ENCODE measurements around the gene UBE3D.
"Not testable (repeated sequence)": the region's sequence is repeated elsewhere in the genome, so short reads cannot be mapped to it uniquely, and the experiment has no call there.

Gene UBE3D

DNA sequence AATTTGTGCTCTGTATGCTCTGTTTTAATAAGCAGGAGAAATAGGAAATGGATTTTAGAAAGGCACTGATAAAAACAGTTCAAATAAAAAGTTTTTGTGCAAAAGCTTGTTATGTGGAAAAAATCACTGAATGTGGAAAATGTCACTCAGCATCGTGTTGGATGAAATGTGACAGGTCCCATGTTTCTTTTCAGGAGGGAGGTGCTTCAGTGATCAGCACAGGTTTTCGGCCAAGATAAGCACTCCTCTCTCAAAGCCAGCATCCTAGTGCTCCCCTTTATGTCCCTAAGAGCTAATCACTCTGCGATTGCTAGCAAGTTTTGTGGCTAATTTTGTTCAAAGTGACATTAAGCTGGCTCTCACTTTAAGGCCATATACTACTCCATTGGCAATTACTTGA is 12.0 kb downstream of the UBE3D start:
- DNase-seq (ENCODE audit: low spot score), result no peak

DNA sequence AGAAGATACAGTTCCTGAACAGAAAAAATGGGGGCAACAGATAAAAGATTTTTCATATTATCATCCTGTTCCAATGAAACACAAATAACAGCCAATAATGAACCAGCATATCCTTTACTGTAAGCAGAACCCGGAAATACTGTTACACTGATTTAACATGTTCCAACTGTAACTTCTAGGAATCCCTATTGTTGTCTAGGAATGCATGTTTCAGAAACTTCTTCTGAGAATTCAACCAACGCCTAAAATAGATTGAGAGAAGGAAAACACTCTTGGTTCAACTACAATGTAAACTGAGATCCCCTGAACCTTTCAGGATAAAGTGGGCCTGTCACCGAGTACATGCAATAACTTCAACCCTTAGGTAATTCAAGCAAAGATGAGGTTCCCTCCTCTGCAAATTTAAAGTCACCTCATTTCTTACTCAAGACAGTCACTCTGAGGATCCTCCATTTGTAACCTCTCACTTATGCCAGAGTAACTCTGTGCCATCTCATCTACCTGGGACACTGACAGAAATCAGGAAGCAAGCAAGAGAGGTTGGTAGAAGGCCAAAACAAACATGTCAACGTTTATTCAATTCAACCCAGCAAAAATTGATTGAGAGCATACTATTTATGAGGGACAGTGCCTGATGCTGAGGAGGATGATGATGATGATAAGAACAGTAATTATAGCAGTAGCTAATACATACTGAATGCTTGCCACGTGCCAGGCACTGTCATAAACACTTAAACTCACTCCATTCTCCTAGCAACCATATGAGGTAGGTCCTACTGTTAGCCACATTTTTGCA is 14.1 kb downstream of the UBE3D start:
- DNase-seq (ENCODE audit: low spot score), result no peak

DNA sequence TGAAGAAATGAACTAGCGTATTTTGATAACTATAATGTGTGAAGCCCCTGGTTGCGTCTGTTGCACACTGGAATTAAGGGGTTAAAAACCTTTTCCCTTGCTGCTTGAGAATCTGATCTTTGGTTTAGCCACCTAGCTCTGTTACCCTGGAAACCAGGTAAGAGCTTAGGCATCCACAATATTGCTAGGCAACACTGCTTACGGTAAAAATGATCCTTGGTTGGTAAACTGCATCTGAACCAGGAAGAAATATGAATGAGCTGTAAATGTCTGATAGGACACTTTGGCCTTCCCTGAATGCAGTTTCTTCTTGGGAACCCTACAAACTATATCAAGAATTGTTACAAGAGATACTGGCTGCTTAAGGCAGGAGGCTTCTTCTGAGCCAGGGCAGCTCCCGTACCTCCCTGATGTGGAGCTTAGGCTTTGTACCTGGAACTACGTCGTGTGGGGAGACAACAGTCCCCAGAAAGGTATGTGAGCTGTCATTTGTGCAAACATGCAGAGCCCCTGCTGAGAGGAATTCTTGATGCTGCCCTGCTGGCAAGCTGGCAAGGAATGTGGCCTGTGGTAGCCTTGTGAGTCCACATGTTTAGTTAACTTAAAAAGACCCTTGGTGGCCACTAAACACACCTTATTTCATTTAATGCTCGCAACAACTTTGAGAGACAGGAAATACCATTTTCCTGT is 18.4 kb downstream of the UBE3D start:
- no peak for DNase-seq (ENCODE audit: low spot score)

DNA sequence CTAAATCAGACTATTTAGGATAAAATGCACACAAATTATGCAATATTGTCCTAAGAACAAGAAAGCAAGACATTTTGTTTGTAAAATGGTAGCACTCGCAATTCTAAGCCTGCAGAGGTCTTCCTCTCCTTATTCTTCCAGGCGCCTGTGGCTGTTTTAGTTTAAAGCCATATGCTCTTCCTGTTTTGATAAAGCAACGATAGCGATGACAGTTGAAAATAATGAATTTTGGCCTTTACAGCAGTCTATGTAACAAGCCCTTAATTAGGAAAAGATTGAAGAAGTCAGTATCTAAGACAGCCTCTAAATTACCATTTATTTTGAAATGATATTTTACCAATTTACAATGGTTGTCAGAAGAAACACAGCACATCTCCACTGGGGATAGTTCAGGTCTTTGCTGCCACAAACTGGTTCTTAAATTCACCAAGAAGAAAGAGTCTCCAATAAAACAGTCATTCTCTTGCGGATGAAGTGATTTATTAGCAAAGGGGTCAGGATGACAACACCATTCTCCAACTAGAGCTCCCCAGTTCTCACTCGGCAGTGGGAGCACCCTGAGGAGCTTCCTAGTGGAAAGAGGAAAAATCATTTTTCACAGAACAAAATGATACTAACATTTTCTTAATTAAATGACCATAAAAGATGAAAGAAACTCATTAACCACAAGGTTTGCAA is 21.4 kb downstream of the UBE3D start:
- DNase-seq (ENCODE audit: low spot score), result no peak

DNA sequence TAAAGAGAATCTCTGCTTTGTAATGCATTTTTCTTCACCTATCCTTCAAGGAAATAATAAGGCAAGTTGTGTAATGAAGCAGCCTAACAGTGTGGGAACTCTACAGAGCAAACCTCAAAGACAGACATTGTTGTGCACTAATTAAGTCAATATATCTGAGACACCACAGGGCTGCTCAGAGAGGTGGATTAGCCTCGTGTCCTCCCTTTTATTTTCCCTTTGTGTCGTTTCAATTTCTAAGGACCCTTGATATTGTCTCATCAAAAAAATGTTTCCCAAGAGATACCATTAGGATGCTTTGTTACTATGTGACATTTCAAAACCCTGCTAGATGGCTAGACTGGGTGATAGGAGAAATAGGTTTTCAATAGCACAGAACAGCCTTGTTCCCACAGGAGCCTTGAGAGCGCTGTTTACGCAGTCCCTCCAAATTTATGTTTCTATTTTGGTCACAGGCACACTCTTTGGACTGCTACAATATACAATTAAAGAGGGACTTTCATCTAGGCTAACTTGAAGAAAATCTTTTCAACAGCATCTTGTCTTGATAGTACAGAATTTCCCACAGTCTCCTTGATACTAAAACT is 23.1 kb downstream of the UBE3D start:
- DNase-seq (ENCODE audit: low spot score), result no peak

DNA sequence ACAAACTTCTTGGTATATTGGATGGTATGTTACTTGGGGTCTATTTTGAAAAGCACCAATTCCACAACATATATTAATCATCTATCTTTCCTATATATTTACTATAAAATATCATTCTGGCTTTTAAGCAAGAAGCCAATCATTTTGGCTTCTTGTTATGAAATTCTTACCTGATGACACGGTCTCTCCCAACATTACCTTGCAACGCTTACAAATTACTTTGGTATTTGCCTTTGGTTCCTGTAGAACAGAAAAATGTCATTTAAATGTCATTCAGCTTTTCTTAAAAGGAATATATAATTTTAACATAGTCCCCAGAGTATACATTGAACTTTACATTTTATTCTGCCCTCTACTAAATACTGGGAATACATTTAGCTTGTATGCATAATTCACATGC is 27.4 kb downstream of the UBE3D start:
- DNase-seq (ENCODE audit: low spot score), result no peak

DNA sequence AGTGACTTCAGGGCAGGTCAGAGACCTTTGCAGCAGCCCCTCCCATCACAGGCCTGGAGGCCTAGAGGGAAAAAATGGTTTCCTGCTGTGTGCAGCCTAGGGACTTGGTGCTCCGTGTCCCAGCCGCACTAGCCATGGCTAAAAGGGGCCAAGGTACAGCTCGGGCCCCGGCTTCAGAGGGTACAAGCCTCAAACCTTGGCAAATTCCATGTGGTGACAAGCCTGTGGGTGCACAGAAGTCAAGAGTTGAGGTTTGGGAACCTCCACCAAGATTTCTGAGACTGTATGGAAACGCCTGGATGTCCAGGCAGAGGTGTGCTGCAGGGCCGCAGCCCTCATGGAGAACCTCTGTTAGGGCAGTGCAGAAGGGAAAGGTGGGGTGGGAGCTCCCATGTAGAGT is 34.0 kb downstream of the UBE3D start:
- DNase-seq (ENCODE audit: low spot score), result no peak

DNA sequence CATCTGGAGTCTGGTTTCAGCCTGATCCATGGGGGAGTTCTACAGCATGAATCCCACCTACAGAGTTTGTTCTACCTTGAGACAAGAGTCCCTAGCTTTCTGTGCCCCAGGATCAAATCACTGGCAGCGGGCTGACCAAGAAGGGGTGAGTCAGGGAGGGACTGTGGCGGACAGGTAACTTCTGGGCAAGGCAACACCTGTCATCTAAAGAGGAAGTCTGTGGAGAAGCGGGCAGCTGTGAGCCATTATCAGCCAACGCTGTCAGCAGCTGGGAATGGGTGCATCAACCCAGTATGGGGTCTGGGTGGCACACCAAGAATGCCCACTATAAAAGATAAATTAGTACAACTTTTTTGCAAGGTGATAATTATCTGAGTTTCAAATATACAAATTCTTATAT is 45.9 kb downstream of the UBE3D start:
- DNase-seq (ENCODE audit: low spot score), result no peak

DNA sequence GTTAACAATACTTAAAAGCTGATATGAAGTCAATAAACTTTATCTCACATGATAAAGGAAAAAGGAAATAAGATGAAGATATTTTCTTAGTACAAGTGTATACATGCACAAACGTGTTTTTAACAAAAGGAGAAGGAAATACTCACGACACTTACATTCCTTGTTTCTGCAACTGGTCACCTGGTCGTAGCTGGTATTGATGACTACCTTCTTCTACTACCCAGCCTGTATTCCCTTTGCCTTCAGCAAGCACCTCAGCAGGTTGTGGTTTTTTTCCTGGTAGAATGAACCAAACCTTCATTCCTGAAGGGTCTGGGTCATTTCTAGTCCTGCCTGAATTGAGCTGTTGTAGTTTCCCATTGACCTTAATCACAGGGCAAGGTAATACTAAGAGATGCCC is 54.5 kb downstream of the UBE3D start:
- DNase-seq (ENCODE audit: low spot score), result not testable (repeated sequence)

DNA sequence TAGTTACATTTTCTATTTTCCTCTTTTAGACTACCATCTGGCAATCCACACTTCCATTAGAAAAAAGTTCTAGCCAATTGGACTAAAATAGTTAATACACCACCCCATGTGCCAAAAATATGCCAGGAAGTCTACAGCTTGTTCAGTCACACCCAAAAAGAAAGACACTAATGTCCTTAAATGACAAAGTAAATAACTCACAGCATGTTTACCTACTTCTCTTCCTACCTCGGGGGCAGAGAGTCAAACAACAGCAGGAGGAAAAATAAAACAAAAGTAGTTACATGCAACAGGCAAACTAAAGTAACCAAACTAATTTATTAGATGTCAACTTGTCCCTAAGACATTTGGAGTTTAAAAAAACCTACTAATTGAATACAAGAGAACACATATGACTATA is 57.0 kb downstream of the UBE3D start:
- no peak for DNase-seq (ENCODE audit: low spot score)

DNA sequence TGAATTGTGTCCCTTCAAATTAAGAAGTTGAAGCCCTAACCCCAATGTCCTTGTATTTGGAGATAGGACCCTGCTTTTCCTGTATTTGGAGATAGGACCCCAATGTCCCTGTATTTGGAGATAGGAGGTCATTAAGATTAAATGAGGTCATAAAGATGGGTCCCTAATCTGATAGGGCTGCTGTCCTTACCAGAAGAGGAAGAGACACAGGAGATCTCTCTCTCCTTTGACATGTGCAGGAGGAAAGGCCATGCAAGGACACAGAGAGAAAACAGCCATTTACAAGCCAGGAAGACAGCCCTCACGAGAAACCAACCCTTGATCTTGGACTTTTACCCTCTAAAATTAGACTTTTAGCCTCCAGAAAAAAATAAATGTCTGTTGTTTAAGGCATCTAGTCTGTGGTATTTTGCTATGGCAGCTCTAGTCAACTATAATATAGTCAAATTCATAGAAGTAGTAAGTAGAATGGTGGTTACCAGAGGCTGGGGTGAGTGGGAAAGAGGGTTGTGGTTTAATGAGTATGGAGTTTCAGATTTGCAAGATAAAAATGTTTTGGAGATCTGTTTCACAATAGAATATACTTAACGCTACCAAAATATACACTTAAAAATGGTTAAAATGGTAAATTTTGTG is 59.3 kb downstream of the UBE3D start:
- no peak for DNase-seq (ENCODE audit: low spot score)

DNA sequence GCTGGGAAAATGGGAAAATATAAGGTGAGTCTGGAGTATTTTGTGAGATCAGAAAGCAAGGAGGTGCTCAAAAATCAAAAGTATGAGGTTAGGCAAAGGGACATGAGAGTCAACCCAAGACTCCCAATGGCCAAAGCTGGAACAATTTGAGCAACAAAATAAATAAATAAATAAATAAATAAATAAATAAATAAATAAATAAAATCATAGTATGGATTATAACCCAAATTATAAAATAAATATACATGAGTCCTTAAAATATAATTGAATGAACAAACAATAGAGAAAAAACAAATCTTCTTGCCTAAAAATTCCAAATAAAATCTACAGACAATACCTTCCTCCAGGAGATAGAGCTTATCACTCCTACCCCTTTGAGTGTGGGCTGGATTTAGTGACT is 69.5 kb downstream of the UBE3D start:
- DNase-seq (ENCODE audit: low spot score), result no peak

DNA sequence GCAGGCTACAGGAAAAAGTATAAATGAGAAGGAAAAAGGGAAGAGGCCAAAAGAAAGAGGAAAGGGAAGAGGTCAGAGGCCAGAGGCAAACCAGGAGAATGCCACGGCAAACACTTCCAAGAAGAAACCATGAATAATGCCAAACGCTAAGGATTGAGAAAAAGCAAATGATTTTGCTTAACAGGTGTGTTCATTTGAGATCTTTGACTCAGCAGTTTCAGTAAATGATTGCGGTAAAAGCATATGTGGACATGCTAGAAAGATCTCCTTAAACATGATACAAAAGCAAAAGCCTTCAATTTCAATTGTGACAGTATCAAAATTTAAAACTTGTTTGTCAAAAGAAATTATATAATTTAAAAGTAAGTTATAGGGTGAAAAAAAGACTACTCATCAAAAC is 70.6 kb downstream of the UBE3D start:
- DNase-seq (ENCODE audit: low spot score), result no peak

DNA sequence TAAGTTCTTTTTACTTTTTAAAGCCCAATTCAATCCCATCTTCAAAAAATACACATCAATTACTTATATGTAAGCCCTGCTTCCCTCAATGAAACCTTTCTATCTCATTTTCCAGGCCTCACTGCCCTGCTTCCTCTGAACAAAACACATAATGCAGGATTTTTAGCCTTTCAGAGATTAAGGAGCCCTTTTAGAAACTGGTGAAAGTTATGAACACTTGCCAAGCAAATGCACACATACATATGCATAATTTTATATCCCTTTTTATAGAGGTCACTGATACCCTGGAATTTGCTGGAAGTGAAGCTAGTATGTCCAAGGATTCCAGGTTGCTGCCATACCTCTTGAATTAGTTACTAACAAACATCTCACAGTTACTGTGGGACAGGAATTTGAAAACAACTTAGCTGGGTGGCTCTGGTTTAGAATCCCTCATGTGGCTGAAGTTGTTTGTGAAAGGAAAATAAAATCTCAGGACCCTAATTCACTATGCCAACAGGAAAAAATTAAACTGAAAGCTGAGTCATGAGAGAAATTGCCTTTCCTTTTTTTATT is 75.8 kb downstream of the UBE3D start:
- no peak for DNase-seq (ENCODE audit: low spot score)

DNA sequence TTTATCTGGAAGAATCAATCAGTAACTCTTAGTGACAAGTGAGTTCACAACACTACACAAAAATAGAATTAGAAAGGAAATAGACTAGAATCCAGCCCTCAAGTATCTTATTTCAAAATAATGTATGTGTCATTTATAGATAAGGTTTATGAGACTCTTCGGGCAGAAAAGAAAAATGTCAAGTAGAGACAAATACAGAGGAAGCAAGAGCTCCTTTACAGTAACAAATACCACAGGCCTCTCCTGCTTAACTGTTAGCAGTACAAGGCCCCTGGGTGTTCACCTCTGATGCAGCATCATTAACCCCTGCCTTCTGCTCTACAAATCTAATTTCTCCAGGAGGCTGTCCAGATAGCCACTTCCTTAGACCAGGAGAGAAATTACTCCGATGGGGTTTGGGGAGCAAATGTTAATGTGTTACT is 76.7 kb downstream of the UBE3D start:
- no peak for DNase-seq (ENCODE audit: low spot score)

DNA sequence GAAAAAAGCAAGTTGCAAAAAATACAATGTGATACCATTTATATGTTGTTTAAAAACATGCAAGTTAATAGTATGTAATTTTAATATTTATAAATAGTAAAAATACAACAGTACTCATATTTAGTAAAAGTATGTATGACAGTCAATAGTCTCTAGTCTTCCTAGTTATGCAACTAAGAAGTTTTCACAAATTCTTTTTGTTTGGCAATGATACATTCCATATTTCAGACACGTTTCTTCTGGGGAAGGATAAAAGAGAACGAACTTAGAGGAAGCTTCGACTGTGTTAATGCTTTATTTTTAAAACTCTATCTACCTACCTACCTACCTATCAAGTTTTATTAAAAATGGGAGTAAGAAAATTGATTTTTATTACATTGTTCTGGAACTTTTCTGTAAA is 77.7 kb downstream of the UBE3D start:
- no peak for DNase-seq (ENCODE audit: low spot score)

DNA sequence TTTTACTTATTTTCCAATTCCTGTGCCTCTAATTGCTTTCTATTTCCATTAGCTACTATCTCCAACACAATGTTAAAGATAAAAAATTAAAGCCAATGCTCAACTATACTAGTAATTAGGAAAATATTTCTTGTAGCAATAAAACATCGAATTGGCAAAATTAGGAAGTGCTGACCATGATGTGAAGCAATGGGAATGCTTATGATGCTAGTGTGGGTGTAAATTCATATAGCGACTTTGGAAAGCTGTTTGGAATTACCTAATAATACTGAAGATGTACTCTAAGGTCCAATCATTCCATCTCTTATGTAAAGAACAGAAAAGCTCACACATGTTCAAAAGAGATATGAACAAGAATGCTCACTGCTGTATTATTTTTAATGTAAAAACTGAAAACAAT is 78.2 kb downstream of the UBE3D start:
- DNase-seq (ENCODE audit: low spot score), result no peak

DNA sequence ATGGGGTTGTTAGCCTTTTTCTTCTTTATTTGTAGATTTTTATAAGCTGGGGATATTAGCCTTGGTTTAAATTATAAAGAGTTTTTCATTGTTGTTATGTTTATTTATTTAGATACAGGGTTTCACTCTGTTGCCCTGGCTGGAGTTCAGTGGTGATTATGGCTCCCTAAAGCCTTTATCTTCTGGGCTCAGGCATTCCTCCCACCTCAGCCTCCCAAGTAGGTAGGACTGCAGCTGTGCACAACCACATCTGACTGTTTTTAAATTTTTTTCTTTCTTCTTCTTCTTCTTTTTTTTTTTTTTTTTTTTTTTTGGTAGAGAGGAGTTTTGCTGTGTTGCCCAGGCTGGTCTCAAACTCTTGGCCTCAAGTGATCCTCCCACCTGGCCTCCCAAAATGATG is 80.9 kb downstream of the UBE3D start:
- DNase-seq (ENCODE audit: low spot score), result no peak

DNA sequence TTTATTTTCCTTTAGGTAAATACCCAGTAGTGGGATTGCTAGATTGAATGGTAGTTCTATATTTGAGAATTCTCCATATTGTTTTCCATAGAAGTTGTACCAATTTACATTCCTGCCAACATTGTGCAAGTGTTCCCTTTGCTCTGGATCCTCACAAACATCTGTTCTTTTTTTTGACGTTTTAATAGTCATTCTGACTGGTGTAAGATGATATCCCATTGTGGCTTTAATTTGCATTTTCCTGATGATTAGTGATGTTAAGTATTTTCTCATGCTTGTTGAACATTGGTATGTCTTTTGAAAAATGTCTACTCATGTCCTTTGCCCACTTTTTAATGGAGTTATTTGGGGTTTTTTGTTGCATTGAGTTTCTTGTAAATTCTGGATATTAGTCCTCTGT is 85.6 kb downstream of the UBE3D start:
- DNase-seq (ENCODE audit: low spot score), result no peak

DNA sequence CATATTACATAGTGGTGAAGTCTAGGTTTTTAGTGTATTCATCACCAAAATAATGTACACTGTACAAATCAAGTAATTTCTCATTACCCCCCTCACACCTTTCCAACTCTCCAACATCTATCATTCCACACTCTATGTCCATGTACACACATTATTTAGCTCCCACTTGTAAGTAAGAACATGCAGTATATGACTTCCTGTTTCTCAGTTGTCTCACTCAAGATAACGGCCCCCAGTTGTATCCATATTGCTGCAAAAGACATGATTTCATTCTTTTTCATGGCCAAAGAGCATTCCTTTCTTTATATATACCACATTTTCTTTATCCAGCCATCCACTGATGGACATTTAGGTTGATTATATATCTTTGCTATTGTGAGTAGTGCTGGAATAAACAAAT is 86.0 kb downstream of the UBE3D start:
- DNase-seq (ENCODE audit: low spot score), result no peak

DNA sequence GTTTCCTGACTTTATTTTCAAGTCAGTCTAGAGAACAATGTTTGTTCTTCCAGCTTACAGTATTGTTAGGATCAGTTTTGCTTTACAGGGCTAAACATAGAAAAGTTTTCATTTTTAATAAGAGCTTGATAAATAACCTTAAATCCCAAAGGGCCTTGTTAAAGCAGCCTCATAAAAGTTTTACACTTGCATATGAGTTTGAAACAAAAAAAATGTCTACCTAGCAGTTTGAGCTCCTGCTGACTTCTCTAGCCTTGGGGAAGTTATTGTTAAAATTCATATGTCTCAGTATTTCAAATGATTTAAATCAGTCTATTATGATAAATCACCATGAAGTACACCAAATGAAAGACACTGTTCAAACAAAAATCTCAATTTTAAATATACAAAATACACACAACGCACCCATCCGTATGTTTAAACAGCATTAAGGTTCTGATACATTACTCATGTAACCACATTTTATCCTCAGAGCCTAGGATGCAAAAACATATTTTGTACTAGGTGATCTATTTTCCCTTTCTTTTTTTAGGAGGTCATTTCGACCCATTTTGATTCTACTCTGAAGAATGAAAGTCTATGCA is 87.2 kb downstream of the UBE3D start:
- no peak for DNase-seq (ENCODE audit: low spot score)

DNA sequence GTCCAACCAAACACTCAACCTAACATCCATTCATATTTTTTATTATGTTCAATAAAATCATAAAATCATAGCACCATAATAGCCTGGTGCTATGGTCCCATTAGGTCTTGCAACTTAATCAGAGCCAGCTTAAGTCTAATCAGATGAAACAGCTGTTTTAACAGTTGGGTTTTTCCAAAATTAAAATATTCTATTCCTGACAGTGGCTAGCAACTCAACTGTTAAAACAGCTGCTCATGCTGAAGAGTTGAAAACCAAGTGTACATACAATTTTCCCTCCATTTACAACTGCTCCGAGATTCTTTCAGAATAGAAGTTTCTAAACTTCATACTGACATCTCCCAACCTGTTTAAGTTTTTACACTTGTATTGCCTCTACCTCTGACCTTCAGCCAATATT is 89.5 kb downstream of the UBE3D start:
- no peak for DNase-seq (ENCODE audit: low spot score)

Data from kidney capillary endothelial cell (primary cell).